Smooth muscle cell (in vitro differentiated cells): ENCODE data around the gene ERICH2. TPM values are rescaled to one million over a fixed set of nuclear protein-coding genes. Genes with fewer than 3 reads are reported as not detected.
A peak's percentile ranks its signal among the peaks of the same experiment; 100 is the strongest.

Experiments
- DNase-seq: peaks from one replicate; lab custom pipeline; 2025; ENCODE audit not compliant: unreplicated experiment; lab: John Stamatoyannopoulos, UW
- H2AFZ ChIP-seq: fragments of 200-600 bp; sonication (generic); 2 replicates; pipeline ENCODE4 v1.6.0; 2016; ENCODE audit warnings: antibody characterized with exemption, low read depth, mild to moderate bottlenecking
- H3F3A ChIP-seq: fragments of 200-600 bp; sonication (generic); 2 replicates; pipeline ENCODE4 v1.6.0; 2017; ENCODE audit warnings: antibody characterized with exemption, low read depth
- H3K27ac ChIP-seq: fragments of 200-600 bp; sonication (generic); 2 replicates; pipeline ENCODE4 v1.5.1; 2016; ENCODE audit warnings: low read depth, mild to moderate bottlenecking
- H3K27me3 ChIP-seq: fragments of 200-600 bp; sonication (generic); 2 replicates; pipeline ENCODE4 v1.6.1; 2016; ENCODE audit warnings: low read depth, mild to moderate bottlenecking
- H3K36me3 ChIP-seq: fragments of 200-600 bp; sonication (generic); 2 replicates; pipeline ENCODE4 v1.5.1; 2016; ENCODE audit warnings: low read depth
- H3K4me1 ChIP-seq: fragments of 200-600 bp; sonication (generic); 2 replicates; pipeline ENCODE4 v1.5.1; 2016; ENCODE audit warnings: low read depth
- H3K4me2 ChIP-seq: fragments of 200-600 bp; sonication (generic); 2 replicates; pipeline ENCODE4 v1.6.0; 2016; ENCODE audit warnings: mild to moderate bottlenecking
- H3K4me3 ChIP-seq: fragments of 200-600 bp; sonication (generic); 2 replicates; pipeline ENCODE4 v1.5.1; 2016; ENCODE audit warnings: mild to moderate bottlenecking
- H3K79me2 ChIP-seq: fragments of 200-600 bp; sonication (generic); 2 replicates; pipeline ENCODE4 v1.6.0; 2016; ENCODE audit warnings: low read depth, mild to moderate bottlenecking
- H3K9ac ChIP-seq: fragments of 200-600 bp; sonication (generic); 2 replicates; pipeline ENCODE4 v1.6.0; 2016; ENCODE audit warnings: low read depth
- H3K9me3 ChIP-seq: fragments of 200-600 bp; sonication (generic); replicated peaks from 2 replicates; pipeline ENCODE4 v1.5.1; 2016; ENCODE audit warnings: low read depth
- H4K20me1 ChIP-seq: fragments of 200-600 bp; sonication (generic); 2 replicates; pipeline ENCODE4 v1.6.0; 2016; ENCODE audit warnings: low read depth
- CTCF ChIP-seq: fragments of 200-600 bp; sonication (generic); IDR thresholded peaks from 2 replicates; pipeline ENCODE4 v1.5.1; 2017; ENCODE audit warnings: borderline replicate concordance, mild to moderate bottlenecking, antibody characterized with exemption; ENCODE audit not compliant: insufficient read depth, poor library complexity, severe bottlenecking
- WGBS: methylation state at CpG from one replicate; pipeline ENCODE4 v1.1.7; 2016; ENCODE audit warnings: low lambda C conversion rate; 5-methylcytosine and 5-hydroxymethylcytosine counted together
- polyA plus RNA-seq: library from polyadenylated mRNA; unstranded; fragments of >200 nt; fragmentation: Nextera tagmentation; extraction: Ambion mirVana; gene quantifications from 2 replicates; pipeline ENCODE4 v1.2.1, GENCODE V29; 2016
- total RNA-seq: library from RNA; depleted of rRNA; stranded (reverse); fragments of >200 nt; gene quantifications from 2 replicates; pipeline ENCODE4 v1.2.3, GENCODE V29; 2014

Gene ERICH2
- total and polyA plus RNA-seq, 2 experiments from 2014 or later, result 1.3 TPM; not detected in 1

DNA sequence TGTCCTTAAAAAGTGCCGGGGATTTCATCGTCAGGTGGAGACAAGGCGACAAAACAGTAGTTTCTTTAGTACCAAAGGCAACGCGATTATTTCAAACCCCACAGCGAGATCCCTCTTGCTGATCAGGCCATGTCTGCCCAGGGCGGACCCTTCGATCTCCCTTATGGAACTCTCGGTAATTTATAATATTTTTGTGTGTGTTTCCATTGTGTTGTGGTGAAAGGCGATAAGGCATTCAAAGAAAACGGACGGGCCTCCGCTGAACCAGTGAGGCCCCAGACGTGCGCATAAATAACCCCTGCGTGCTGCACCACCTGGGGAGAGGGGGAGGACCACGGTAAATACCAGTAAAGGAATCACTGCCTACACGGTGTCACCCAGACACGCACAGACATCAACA is 45.1 kb downstream of the ERICH2 start:
- Histone ChIP-seq H2AFZ (no peak overlapping the region), H3K27me3 (peaks cover 76% of the 10 kb centered on the region), H3F3A (no peaks in the 10 kb centered on the region), H3K79me2 (no peaks in the 10 kb centered on the region), H3K4me3 (no peak overlapping the region), H3K36me3 (no peaks in the 10 kb centered on the region), H3K9me3 (no peaks in the 10 kb centered on the region), H3K27ac (no peak overlapping the region), H3K4me2 (peak overlapping the region; percentile 95), H3K9ac (no peak overlapping the region), H4K20me1 (no peaks in the 10 kb centered on the region), H3K4me1 (peaks cover 40% of the 10 kb centered on the region)
- no peak for TF ChIP-seq CTCF
- DNase-seq, result no peak
- 4% methylated on average over 19 of the region's 19 CpGs for WGBS

DNA sequence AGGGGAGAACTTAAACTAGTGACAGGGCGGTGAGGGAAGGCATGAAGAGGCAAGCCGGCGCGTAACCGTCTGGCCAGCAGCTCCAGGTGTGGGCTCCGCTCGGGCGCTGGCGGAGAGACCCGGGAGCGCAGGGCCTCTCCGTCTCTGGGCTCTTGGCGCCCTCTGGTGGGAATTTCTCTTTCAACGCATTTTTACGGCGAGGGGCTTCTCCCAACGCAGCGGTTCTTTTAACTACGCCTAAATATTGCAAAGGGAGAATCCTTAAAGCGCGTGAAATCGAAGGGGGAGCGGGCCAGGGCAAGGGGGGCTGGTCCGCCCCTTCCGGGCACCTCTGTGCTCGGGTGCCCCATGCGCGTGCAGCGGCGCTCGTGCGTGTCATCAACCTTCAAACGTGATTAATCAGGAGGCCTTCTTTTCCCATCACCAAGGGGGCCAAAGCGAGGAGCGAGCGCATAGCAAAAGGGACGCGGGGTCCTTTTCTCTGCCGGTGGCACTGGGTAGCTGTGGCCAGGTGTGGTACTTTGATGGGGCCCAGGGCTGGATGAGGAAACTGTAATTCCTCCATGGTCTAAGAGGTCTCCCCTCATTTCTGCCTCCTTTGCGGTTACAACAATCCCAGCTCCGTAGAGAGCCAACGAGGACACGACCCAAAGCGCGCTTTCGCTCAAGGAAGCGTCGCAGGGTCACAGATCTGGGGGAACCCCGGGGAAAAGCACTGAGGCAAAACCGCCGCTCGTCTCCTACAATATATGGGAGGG is 45.7 kb downstream of the ERICH2 start:
- Histone ChIP-seq H3F3A (no peaks in the 10 kb centered on the region), H3K9ac (no peak overlapping the region), H4K20me1 (no peaks in the 10 kb centered on the region), H3K27me3 (peaks cover 82% of the 10 kb centered on the region), H3K4me1 (peaks cover 45% of the 10 kb centered on the region), H3K36me3 (no peaks in the 10 kb centered on the region), H3K9me3 (no peaks in the 10 kb centered on the region), H3K27ac (no peak overlapping the region), H3K4me2 (peak overlapping the region; percentile 95), H2AFZ (no peak overlapping the region), H3K79me2 (no peaks in the 10 kb centered on the region), H3K4me3 (peak overlapping the region; percentile 43)
- DNase-seq, result no peak
- TF ChIP-seq CTCF, result peak; percentile 84
- WGBS, result under 1% methylated on average over 48 of the region's 52 CpGs

DNA sequence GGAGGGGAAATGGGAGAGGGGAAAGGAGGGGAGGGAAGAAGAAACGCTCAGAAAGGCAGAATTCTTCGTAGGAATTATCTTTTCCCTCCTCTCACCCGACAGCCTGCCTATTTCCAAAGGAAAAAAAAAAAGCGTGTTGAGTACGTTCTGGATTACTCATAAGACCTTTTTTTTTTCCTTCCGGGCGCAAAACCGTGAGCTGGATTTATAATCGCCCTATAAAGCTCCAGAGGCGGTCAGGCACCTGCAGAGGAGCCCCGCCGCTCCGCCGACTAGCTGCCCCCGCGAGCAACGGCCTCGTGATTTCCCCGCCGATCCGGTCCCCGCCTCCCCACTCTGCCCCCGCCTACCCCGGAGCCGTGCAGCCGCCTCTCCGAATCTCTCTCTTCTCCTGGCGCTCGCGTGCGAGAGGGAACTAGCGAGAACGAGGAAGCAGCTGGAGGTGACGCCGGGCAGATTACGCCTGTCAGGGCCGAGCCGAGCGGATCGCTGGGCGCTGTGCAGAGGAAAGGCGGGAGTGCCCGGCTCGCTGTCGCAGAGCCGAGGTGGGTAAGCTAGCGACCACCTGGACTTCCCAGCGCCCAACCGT is 46.4 kb downstream of the ERICH2 start, which contains the start of gene GAD1:
Gene GAD1 (plus strand): TSS at position 384 of the 589 bp plus-strand sequence. CDS start 1,705 bp downstream, outside the sequence.
- H3K9ac ChIP-seq, result no peak within 1 kb of the TSS
- H3K4me2 ChIP-seq, result peak within 1 kb of the TSS; percentile 95
- H3K79me2 ChIP-seq, result no peaks in the 10 kb centered on the region
- peaks cover 88% of the 10 kb centered on the region for H3K27me3 ChIP-seq
- H2AFZ ChIP-seq, result no peak within 1 kb of the TSS
- H3K36me3 ChIP-seq, result no peaks in the 10 kb centered on the region
- peaks cover 52% of the 10 kb centered on the region for H3K4me1 ChIP-seq
- no peaks in the 10 kb centered on the region for H4K20me1 ChIP-seq
- DNase-seq, result no peak
- peak within 1 kb of the TSS; percentile 43 for H3K4me3 ChIP-seq
- H3K27ac ChIP-seq, result no peak within 1 kb of the TSS
- no peak for TF ChIP-seq CTCF
- no peaks in the 10 kb centered on the region for H3K9me3 ChIP-seq
- under 1% methylated on average over 39 of the region's 49 CpGs for WGBS
- no peaks in the 10 kb centered on the region for H3F3A ChIP-seq
